HEK293 (cell line): ENCODE results near the gene KLK11.

Source experiments
- CTCF ChIP-seq: fragments of 450-650 bp; formaldehyde crosslinking; IDR thresholded peaks from 2 replicates; pipeline ENCODE4 v1.5.1; 2016; ENCODE audit warnings: missing biosample characterization, missing genetic modification characterization
- GLI2 ChIP-seq: fragments of 450-650 bp; formaldehyde crosslinking; IDR thresholded peaks from 2 replicates; pipeline ENCODE4; 2017; ENCODE audit warnings: missing biosample characterization, missing genetic modification characterization, low read depth, borderline replicate concordance
- GLIS2 ChIP-seq: fragments of 450-650 bp; formaldehyde crosslinking; IDR thresholded peaks from 2 replicates; pipeline ENCODE4 v1.5.1; 2016; ENCODE audit warnings: missing biosample characterization, missing genetic modification characterization
- OSR2 ChIP-seq: fragments of 450-650 bp; formaldehyde crosslinking; IDR thresholded peaks from 2 replicates; pipeline ENCODE4 v1.5.1; 2016; ENCODE audit warnings: missing biosample characterization, missing genetic modification characterization
- REST ChIP-seq: fragments of 450-650 bp; formaldehyde crosslinking; IDR thresholded peaks from 2 replicates; pipeline ENCODE4 v1.5.1; 2016; ENCODE audit warnings: missing biosample characterization, missing genetic modification characterization
- ZBTB49 ChIP-seq: fragments of 450-650 bp; formaldehyde crosslinking; IDR thresholded peaks from 2 replicates; pipeline ENCODE4 v1.5.1; 2016; ENCODE audit warnings: missing biosample characterization, missing genetic modification characterization, low read depth
- ZNF10 ChIP-seq: fragments of 450-650 bp; formaldehyde crosslinking; IDR thresholded peaks from 2 replicates; pipeline ENCODE4 v1.5.1; 2017; ENCODE audit warnings: missing biosample characterization, missing genetic modification characterization
- ZNF114 ChIP-seq: fragments of 450-650 bp; formaldehyde crosslinking; IDR thresholded peaks from 2 replicates; pipeline ENCODE4 v1.5.0; 2017; ENCODE audit warnings: missing biosample characterization, missing genetic modification characterization
- ZNF133 ChIP-seq: fragments of 450-650 bp; formaldehyde crosslinking; IDR thresholded peaks from 2 replicates; pipeline ENCODE4 v1.5.1; 2016; ENCODE audit warnings: missing biosample characterization, missing genetic modification characterization
- ZNF175 ChIP-seq: fragments of 450-650 bp; formaldehyde crosslinking; IDR thresholded peaks from 2 replicates; pipeline ENCODE4 v1.5.1; 2016; ENCODE audit warnings: missing biosample characterization, missing genetic modification characterization
- ZNF529 ChIP-seq: fragments of 450-650 bp; formaldehyde crosslinking; IDR thresholded peaks from 2 replicates; pipeline ENCODE4 v1.5.1; 2017; ENCODE audit warnings: missing genetic modification characterization, missing biosample characterization; ENCODE audit not compliant: insufficient replicate concordance
- ZNF747 ChIP-seq: fragments of 450-650 bp; formaldehyde crosslinking; IDR thresholded peaks from 2 replicates; pipeline ENCODE4 v1.5.1; 2016; ENCODE audit warnings: missing biosample characterization, missing genetic modification characterization

- no peak for TF ChIP-seq CTCF (tag by site-specific recombination)
- no peak for TF ChIP-seq ZBTB49
- TF ChIP-seq ZNF529 (tag by site-specific recombination), result no peak
- TF ChIP-seq GLIS2 (tag by site-specific recombination), result no peak
- TF ChIP-seq OSR2 (tag by site-specific recombination), result no peak
- no peak for TF ChIP-seq ZNF133
- TF ChIP-seq ZNF114 (tag by site-specific recombination), result no peak
- TF ChIP-seq ZNF10 (tag by site-specific recombination), result no peak
- TF ChIP-seq ZNF175 (tag by site-specific recombination), result no peak
- no peak for TF ChIP-seq ZNF747 (tag by site-specific recombination)
- TF ChIP-seq REST (tag by site-specific recombination), result no peak
- TF ChIP-seq GLI2 (tag by site-specific recombination), result no peak
These were observed 10.6 kb downstream of the KLK11 start for GRCh38 chr19:51015691-51016267.
